ENCODE data around the gene RXRG.

DNA sequence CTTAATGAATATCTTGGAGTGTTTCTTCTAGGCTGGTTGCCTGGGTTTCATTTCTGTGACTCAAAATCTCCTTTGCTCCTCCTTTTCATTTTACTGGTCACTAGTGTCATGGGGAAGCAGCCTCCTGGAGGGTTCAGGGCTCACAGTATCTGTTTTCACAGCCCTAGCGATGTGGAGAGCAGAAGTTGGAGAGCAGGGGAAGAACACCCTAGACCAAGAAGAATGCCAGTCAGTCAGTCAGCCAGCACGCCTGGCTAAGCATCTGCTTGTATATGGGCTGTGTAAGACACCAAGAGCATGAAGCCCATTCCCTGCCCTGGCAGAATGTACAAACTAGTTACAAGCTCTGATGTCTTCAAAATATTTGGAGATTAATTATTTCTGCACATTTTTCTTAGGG lies 7.9 kb downstream of the RXRG start:
- TF ChIP-seq, protein P1, sequence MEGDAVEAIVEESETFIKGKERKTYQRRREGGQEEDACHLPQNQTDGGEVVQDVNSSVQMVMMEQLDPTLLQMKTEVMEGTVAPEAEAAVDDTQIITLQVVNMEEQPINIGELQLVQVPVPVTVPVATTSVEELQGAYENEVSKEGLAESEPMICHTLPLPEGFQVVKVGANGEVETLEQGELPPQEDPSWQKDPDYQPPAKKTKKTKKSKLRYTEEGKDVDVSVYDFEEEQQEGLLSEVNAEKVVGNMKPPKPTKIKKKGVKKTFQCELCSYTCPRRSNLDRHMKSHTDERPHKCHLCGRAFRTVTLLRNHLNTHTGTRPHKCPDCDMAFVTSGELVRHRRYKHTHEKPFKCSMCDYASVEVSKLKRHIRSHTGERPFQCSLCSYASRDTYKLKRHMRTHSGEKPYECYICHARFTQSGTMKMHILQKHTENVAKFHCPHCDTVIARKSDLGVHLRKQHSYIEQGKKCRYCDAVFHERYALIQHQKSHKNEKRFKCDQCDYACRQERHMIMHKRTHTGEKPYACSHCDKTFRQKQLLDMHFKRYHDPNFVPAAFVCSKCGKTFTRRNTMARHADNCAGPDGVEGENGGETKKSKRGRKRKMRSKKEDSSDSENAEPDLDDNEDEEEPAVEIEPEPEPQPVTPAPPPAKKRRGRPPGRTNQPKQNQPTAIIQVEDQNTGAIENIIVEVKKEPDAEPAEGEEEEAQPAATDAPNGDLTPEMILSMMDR (IDR thresholded peaks at IDR 0.05; ENCODE audit: control extremely low read depth in 1 of 3, insufficient read depth in 1 of 3, low read depth in 1 of 3, low read length in 3 of 3), result no peak
- TF ChIP-seq RAD21 (IDR thresholded peaks at IDR 0.05 in 1 of 2, conservative IDR thresholded peaks at IDR 0.05 in 1 of 2; ENCODE audit: low read depth in 2 of 2, low read length in 2 of 2) (no peak), POLR2A (IDR thresholded peaks at IDR 0.05; ENCODE audit: control extremely low read depth in 1 of 2, low read depth in 2 of 2, low read length in 2 of 2) (no peak), CHD2 (IDR thresholded peaks at IDR 0.05; ENCODE audit: low read length) (no peak), SP1 (IDR thresholded peaks at IDR 0.05; ENCODE audit: low read depth, low read length) (no peak), MAX (IDR thresholded peaks at IDR 0.05) (no peak), EP300 (IDR thresholded peaks at IDR 0.05; ENCODE audit: borderline replicate concordance in 1 of 2, low read depth in 2 of 2, low read length in 2 of 2) (no peak), FOSL1 (IDR thresholded peaks at IDR 0.05; ENCODE audit: insufficient read depth, low read depth, low read length) (no peak)
- TF ChIP-seq, protein P2, sequence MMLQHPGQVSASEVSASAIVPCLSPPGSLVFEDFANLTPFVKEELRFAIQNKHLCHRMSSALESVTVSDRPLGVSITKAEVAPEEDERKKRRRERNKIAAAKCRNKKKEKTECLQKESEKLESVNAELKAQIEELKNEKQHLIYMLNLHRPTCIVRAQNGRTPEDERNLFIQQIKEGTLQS (IDR thresholded peaks at IDR 0.05; ENCODE audit: insufficient read depth, low read depth, low read length), result no peak
